GM12801 (cell line): ENCODE results near the gene LACTBL1.

Source experiments
- TF ChIP-seq, protein P1 (sequence below): IDR thresholded peaks from one replicate; pipeline ENCODE4 v1.5.1; 2011; ENCODE audit warnings: control low read depth; ENCODE audit not compliant: insufficient read length; ENCODE audit errors: extremely low read depth

Gene LACTBL1

GRCh38 chr1:22953740-22954141, 18.9 kb downstream of the LACTBL1 start:
- TF ChIP-seq, protein P1, sequence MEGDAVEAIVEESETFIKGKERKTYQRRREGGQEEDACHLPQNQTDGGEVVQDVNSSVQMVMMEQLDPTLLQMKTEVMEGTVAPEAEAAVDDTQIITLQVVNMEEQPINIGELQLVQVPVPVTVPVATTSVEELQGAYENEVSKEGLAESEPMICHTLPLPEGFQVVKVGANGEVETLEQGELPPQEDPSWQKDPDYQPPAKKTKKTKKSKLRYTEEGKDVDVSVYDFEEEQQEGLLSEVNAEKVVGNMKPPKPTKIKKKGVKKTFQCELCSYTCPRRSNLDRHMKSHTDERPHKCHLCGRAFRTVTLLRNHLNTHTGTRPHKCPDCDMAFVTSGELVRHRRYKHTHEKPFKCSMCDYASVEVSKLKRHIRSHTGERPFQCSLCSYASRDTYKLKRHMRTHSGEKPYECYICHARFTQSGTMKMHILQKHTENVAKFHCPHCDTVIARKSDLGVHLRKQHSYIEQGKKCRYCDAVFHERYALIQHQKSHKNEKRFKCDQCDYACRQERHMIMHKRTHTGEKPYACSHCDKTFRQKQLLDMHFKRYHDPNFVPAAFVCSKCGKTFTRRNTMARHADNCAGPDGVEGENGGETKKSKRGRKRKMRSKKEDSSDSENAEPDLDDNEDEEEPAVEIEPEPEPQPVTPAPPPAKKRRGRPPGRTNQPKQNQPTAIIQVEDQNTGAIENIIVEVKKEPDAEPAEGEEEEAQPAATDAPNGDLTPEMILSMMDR = no peak

DNA sequence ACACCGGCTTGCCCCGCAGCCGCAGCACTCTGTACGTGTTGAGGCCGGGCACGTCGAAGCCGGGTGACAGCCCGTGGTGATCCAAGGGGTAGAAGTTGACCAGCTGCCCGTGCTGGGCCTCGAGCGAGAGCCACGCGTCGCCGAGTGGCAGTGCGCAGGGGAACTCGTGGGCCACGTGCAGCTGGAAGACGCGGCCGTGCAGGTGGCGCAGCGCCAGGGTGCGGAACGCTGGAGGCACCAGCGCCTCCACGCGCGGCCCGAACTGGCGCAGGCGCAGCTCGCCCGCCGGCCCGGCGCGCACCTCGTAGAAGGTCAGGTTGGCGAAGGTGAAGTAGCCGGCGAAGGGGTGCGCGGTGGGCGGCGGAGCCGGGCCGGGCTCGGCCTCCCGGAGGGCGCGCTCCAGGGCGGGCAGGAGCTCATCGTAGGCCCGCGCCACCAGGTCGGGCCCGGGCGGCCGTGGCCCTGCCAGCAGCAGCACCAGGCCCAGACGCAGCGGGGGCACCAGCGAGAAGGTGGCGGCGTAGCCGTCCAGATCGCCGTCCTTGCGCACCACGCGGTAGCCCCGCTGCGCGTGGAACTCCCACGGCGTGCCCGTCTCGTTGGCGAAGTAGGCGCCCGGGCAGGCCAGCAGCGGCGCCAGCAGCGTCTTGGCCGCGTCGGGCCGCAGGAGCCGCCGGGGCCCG, 19.5 kb downstream of the LACTBL1 start:
- TF ChIP-seq, protein P1 = no peak

DNA sequence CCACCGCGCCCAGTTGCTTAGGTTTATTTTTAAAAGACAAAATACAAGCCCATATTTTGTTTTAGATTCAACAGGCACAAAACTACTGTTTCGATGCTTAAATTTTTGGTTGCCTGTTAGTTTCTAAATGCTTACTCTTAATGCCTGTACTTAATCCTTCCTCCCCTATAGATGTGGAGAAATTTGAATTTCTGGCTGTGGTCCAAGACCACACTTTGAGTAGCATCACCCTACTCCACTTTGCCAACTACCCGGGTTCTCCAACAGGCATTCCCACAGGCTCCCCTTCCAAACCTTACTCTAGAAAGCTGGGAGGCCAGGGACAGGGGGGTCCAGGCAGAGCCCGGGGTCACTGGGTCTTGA, 20.0 kb downstream of the LACTBL1 start:
- TF ChIP-seq, protein P1 = no peak

GRCh38 chr1:22951796-22952195, 20.9 kb downstream of the LACTBL1 start:
- TF ChIP-seq, protein P1 = no peak

DNA sequence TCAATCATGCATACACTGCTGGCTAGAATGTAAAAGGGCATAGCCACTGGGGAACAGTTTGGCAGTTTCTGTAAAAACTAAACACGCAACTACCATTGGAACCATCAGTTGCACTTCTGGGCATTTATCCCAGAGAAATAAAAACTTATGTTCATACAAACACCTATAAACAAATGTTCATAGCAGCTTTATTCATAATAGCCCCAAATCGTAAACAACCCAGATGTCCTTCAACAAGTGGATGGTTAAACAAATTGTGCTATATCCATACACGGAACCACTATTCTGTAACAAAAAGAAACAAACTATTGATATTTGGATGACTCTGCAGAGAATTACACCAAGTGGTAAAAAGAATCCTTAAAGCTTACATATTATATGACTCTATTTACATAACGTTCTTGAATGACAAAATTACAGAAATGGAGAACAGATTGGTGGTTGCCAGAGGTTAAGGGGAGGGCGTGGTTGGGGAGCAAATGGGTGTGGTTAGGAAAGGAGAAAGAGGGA, 22.8 kb downstream of the LACTBL1 start:
- TF ChIP-seq, protein P1 = no peak

DNA sequence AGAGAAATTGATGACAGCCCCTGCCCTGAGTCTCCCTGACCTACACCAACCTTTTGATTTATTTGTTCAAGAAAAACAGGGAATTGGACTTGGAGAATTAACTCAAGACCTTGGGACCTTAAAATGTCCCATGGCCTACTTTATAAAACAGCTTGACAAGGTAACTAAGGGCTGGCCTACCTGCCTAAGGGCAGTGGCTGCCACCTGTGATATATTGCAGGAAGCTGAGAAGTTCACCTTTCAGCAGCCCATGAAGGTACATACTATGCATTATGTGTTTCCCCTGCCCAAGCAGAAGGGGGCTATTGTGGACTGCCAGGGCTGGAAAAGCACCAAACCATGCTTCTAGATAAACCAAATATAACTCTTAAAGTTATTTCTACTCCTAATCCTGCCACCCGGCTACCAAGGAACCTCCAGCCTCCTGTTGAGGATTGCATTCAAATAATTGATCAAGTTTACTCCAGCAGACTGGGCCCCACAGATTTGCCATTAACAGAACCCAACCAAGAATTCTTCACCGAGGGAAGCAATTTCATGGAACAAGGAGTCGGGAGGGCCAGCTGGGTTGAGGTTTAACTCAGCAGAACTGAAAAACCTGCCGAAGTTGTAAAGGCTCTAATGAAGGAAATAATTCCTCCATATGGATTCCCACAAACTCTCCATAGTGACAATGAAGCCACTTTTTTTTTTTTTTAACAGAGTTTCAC, 28.2 kb downstream of the LACTBL1 start:
- TF ChIP-seq, protein P1 = no peak

- TF ChIP-seq, protein P1 = no peak
These were observed 31.4 kb downstream of the LACTBL1 start for GRCh38 chr1:22941257-22941656.
